Type B pancreatic cell (in vitro differentiated cells): ENCODE data around the gene EIF3CL. TPM values are rescaled to one million over a fixed set of nuclear protein-coding genes. Genes with fewer than 3 reads are reported as not detected.
"Not testable (repeated sequence)": the region's sequence is repeated elsewhere in the genome, so short reads cannot be mapped to it uniquely, and the experiment has no call there.

Source experiments
- DNase-seq: peaks from one replicate; pipeline ENCODE4 v3.0.0; 2021; ENCODE audit warnings: mixed read lengths; ENCODE audit not compliant: unreplicated experiment; ENCODE audit errors: extremely low spot score
- H3K27ac Mint-ChIP-seq: 2 replicates; pipeline ENCODE4 v1.8.0; 2021; ENCODE audit warnings: mild to moderate bottlenecking, mixed read lengths
- H3K27me3 Mint-ChIP-seq: 2 replicates; pipeline ENCODE4 v1.8.0; 2021; ENCODE audit warnings: mixed read lengths
- H3K36me3 Mint-ChIP-seq: 2 replicates; pipeline ENCODE4 v1.8.0; 2021; ENCODE audit warnings: mixed read lengths
- H3K4me1 Mint-ChIP-seq: one replicate; pipeline ENCODE4 v1.8.0; 2021; ENCODE audit warnings: mixed read lengths; ENCODE audit not compliant: unreplicated experiment
- H3K4me3 Mint-ChIP-seq: 2 replicates; pipeline ENCODE4 v1.8.0; 2021; ENCODE audit warnings: mild to moderate bottlenecking, mixed read lengths
- H3K9me3 Mint-ChIP-seq: 2 replicates; pipeline ENCODE4 v1.8.0; 2021; ENCODE audit warnings: mixed read lengths
- CTCF ChIP-seq: fragments of 200-600 bp; sonication (generic); conservative IDR thresholded peaks from 2 replicates; pipeline ENCODE4 v1.5.0; 2021; ENCODE audit warnings: antibody characterized with exemption, mild to moderate bottlenecking
- total RNA-seq: library from RNA; stranded (reverse); gene quantifications from 2 replicates; pipeline ENCODE4 v1.2.1, GENCODE V29; 2021; ENCODE audit warnings: low replicate concordance

Gene EIF3CL
- total RNA-seq, 1 donor from 2014 or later: 83.2 TPM

- H3K27ac Mint-ChIP-seq, H3K9me3 Mint-ChIP-seq, H3K4me1 Mint-ChIP-seq, H3K27me3 Mint-ChIP-seq, H3K36me3 Mint-ChIP-seq, H3K4me3 Mint-ChIP-seq, DNase-seq: not testable (repeated sequence)
These were observed 25.8 kb downstream of the EIF3CL start for GRCh38 chr16:28377822-28378221.

DNA sequence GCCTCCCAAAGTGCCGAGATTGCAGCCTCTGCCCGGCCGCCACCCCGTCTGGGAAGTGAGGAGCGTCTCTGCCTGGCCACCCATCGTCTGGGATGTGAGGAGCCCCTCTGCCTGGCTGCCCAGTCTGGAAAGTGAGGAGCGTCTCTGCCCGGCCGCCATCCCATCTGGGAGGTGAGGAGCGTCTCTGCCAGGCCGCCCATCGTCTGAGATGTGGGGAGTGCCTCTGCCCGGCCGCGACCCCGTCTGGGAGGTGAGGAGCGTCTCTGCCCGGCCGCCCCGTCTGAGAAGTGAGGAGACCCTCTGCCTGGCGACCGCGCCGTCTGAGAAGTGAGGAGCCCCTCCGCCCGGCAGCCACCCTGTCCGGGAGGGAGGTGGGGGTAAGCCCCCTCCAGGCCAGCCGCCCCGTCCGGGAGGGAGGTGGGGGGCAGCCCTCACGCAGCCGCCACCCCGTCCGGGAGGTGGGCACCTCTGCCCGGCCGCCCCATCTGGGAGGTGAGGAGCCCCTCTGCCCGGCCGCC is 26.5 kb downstream of the EIF3CL start:
- H3K27me3 Mint-ChIP-seq, H3K4me3 Mint-ChIP-seq, H3K9me3 Mint-ChIP-seq, H3K27ac Mint-ChIP-seq, H3K4me1 Mint-ChIP-seq, H3K36me3 Mint-ChIP-seq: not testable (repeated sequence)
- peak; percentile 50 for DNase-seq

- not testable (repeated sequence) for H3K36me3 Mint-ChIP-seq, H3K4me1 Mint-ChIP-seq, H3K27me3 Mint-ChIP-seq, DNase-seq, H3K27ac Mint-ChIP-seq, H3K4me3 Mint-ChIP-seq, H3K9me3 Mint-ChIP-seq
These were observed 28.5 kb downstream of the EIF3CL start for GRCh38 chr16:28375115-28375514.

- H3K4me1 Mint-ChIP-seq, H3K36me3 Mint-ChIP-seq, H3K9me3 Mint-ChIP-seq, H3K4me3 Mint-ChIP-seq, DNase-seq, H3K27ac Mint-ChIP-seq, H3K27me3 Mint-ChIP-seq: not testable (repeated sequence)
These were observed 29.4 kb downstream of the EIF3CL start for GRCh38 chr16:28374281-28374680.

GRCh38 chr16:28367926-28368325 is 35.7 kb downstream of the EIF3CL start:
- not testable (repeated sequence) for DNase-seq, H3K27ac Mint-ChIP-seq, H3K4me3 Mint-ChIP-seq, H3K36me3 Mint-ChIP-seq, H3K27me3 Mint-ChIP-seq, H3K4me1 Mint-ChIP-seq, H3K9me3 Mint-ChIP-seq

DNA sequence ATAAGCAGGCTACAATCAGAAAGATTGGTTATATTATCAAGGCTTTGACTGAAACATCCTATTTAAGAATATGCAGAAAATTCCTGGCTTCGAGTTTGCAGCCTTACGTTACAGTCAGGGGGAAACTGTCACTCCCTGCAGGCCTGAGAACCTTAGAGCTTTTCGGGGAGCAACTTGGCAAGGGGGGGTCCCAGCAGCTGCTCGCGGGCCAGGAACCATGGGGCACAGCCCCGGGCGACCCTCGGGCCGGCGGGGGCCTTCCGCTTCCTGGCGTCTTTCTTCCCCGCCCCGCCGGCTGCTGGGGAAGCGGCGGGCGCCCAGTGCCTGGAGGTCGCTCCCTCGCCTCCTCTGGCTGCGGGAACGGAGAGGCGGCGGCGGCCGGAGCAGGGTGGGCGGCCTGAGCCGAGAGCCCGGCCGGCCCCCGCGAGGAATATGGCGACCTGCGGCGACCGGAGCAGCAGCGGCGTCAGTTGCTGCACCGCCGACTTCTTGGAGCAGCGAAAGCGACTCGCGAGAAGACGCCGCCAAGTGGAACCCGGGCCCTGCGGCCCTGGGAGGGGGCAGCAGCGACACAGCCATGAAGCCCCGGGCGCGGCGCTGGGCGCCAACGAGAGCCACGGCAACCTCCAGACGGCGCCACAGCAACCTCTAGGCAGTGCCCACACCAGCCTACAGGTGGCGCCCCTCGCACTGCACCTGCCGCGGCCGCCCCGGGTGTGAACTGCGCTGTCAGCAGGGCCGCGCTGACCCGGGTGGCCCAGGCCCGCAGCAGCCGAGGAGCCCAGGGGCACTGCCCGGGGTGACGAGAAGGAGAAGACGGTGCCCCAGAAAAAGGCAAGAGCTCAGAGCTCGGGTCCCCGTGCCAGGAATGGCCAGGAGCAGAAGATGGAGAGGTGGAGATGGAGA is 39.1 kb downstream of the EIF3CL start:
- H3K36me3 Mint-ChIP-seq, H3K27ac Mint-ChIP-seq, H3K4me3 Mint-ChIP-seq, H3K4me1 Mint-ChIP-seq, DNase-seq, H3K9me3 Mint-ChIP-seq, H3K27me3 Mint-ChIP-seq: not testable (repeated sequence)
- TF ChIP-seq CTCF: peak; percentile 43

GRCh38 chr16:28363408-28363807 is 40.2 kb downstream of the EIF3CL start, which contains the start of gene NPIPB6:
NPIPB6 (minus strand) TSS chr16:28363508; CDS start chr16:28362822, 686 bp downstream.
- not testable (repeated sequence) for H3K4me1 Mint-ChIP-seq, H3K27me3 Mint-ChIP-seq, DNase-seq, H3K9me3 Mint-ChIP-seq, H3K36me3 Mint-ChIP-seq, H3K27ac Mint-ChIP-seq, H3K4me3 Mint-ChIP-seq

DNA sequence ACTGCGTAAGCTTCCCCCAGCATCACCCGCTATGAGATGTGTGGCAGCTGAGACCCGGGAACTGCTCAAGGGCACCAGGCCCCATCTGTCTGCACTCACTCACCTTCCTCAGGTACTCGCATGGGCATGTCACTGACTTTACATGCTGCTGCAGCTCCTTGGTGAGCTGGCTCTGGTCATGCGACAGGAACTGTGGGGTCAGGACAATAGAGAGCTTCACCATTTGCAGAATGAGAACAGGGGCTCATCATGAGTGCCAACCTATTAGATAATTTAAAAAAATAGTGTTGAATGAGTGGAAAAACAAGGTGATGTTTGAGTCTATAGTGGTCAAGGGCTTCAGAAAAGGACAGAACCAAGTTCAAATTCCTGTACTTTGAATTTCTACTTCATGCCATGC is 41.0 kb downstream of the EIF3CL start:
- H3K9me3 Mint-ChIP-seq, H3K36me3 Mint-ChIP-seq, H3K4me3 Mint-ChIP-seq, DNase-seq, H3K27ac Mint-ChIP-seq, H3K27me3 Mint-ChIP-seq, H3K4me1 Mint-ChIP-seq: not testable (repeated sequence)

DNA sequence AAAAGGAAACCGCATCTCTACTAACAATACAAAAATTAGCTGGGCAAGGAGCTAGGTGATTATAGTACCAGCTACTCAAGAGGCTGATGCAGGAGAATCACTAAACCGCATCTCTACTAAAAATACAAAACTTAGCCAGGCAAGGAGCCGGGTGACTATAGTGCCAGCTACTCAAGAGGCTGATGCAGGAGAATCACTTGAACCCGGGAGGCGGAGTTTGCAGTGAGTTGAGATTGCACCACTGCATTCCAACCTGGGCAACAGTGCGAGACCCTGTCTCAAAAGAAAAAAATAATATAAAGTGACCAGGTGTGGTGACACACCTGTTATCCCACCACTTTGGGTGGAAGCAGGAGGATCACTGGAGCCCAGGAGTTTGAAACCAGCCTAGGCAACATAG is 65.4 kb downstream of the EIF3CL start:
- H3K4me3 Mint-ChIP-seq, H3K27ac Mint-ChIP-seq, H3K4me1 Mint-ChIP-seq, H3K36me3 Mint-ChIP-seq, H3K9me3 Mint-ChIP-seq, H3K27me3 Mint-ChIP-seq: not testable (repeated sequence)
- peak; percentile 7 for DNase-seq

- not testable (repeated sequence) for DNase-seq, H3K4me1 Mint-ChIP-seq, H3K27ac Mint-ChIP-seq, H3K4me3 Mint-ChIP-seq, H3K9me3 Mint-ChIP-seq, H3K27me3 Mint-ChIP-seq, H3K36me3 Mint-ChIP-seq
These were observed 66.5 kb downstream of the EIF3CL start for GRCh38 chr16:28336940-28337710.

DNA sequence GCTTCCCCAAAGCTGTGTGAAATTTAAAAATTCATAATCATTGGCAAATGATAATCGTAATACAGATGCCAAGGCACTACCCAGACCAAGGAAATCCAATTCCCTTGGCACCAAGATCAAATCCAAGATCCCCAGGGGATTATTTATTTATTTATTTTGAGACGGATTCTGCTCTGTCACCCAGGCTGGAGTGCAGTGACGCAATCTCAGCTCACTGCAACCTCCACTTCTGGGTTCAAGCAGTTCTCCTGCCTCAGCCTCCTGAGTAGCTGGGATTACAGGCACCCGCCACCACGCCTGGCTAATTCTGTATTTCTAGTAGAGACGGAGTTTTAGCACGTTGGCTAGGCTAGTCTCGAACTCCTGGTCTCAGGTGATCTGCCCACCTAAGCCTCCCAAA is 68.0 kb downstream of the EIF3CL start:
- not testable (repeated sequence) for H3K27ac Mint-ChIP-seq, H3K36me3 Mint-ChIP-seq, H3K9me3 Mint-ChIP-seq, H3K27me3 Mint-ChIP-seq, H3K4me1 Mint-ChIP-seq, DNase-seq, H3K4me3 Mint-ChIP-seq

DNA sequence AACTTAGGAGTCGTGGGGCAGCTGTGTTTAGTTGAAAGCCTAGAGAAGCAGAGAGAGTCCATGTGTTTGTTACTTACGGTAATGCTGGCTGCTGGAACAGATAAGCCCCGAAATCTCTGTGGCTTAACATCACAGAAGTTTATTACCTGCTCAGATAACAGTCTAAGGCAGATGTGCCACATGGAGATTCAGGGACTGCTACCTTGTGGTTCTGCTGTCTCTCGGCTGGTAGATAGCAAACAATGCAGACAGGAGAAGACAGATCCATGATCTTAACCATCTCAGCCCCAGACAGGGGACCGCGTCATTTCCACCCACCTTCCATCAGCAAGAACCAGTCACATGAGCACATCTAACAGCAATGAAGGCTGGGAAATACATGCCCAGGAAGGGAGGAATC is 71.0 kb downstream of the EIF3CL start:
- not testable (repeated sequence) for H3K27me3 Mint-ChIP-seq, H3K4me3 Mint-ChIP-seq, DNase-seq, H3K27ac Mint-ChIP-seq, H3K36me3 Mint-ChIP-seq, H3K9me3 Mint-ChIP-seq, H3K4me1 Mint-ChIP-seq

- H3K36me3 Mint-ChIP-seq, H3K27ac Mint-ChIP-seq, H3K27me3 Mint-ChIP-seq, H3K9me3 Mint-ChIP-seq, DNase-seq, H3K4me1 Mint-ChIP-seq, H3K4me3 Mint-ChIP-seq: not testable (repeated sequence)
These were observed 72.7 kb downstream of the EIF3CL start for GRCh38 chr16:28330981-28331380.
